Neuronal stem cell (in vitro differentiated cells): ENCODE data around the gene PLEKHH1.

Experiments
- DNase-seq: peaks from one replicate; pipeline ENCODE4 v3.0.0-alpha.2; 2013; ENCODE audit warnings: low spot score
- H2AFZ ChIP-seq: one replicate; pipeline ENCODE4 v1.6.1; 2013; ENCODE audit warnings: mild to moderate bottlenecking, low read length, inconsistent platforms
- H2AK5ac ChIP-seq: 2 replicates; pipeline ENCODE4 v1.6.1; 2013; ENCODE audit warnings: low read depth, mild to moderate bottlenecking, inconsistent platforms, low read length, moderate library complexity, mixed read lengths
- H2BK120ac ChIP-seq: 2 replicates; pipeline ENCODE4 v1.6.1; 2013; ENCODE audit warnings: low read depth, mild to moderate bottlenecking, inconsistent platforms, low read length, moderate library complexity, mixed read lengths
- H2BK12ac ChIP-seq: one replicate; pipeline ENCODE4 v1.6.1; 2013; ENCODE audit warnings: low read length, inconsistent platforms
- H2BK15ac ChIP-seq: 2 replicates; pipeline ENCODE4 v1.6.1; 2013; ENCODE audit warnings: mild to moderate bottlenecking, low read length, inconsistent platforms, mixed read lengths
- H2BK5ac ChIP-seq: one replicate; pipeline ENCODE4 v1.6.1; 2013; ENCODE audit warnings: inconsistent platforms, mild to moderate bottlenecking, low read length, moderate library complexity
- H3K14ac ChIP-seq: one replicate; pipeline ENCODE4 v1.6.1; 2013; ENCODE audit warnings: low read length, inconsistent platforms
- H3K18ac ChIP-seq: 2 replicates; pipeline ENCODE4 v1.6.1; 2013; ENCODE audit warnings: low read length, inconsistent platforms
- H3K23ac ChIP-seq: 2 replicates; pipeline ENCODE4 v1.6.1; 2013; ENCODE audit warnings: low read depth, mild to moderate bottlenecking, mixed read lengths, low read length, inconsistent platforms; ENCODE audit not compliant: poor library complexity
- H3K27ac ChIP-seq: replicated peaks from 3 replicates; pipeline ENCODE4 v1.5.1; 2013; ENCODE audit warnings: low read length, inconsistent platforms
- H3K27me3 ChIP-seq, 3 experiments: 2 replicates each; pipeline ENCODE4 v1.6.1; 2013; ENCODE audit warnings: low read length in 3 of 3, mild to moderate bottlenecking in 2 of 3, inconsistent platforms in 1 of 3, low read depth in 1 of 3, mixed read lengths in 1 of 3, moderate library complexity in 1 of 3; ENCODE audit not compliant: control insufficient read depth in 3 of 3, insufficient read depth in 3 of 3
- H3K36me3 ChIP-seq, 2 donors: replicated peaks in 1 of 2; 2 replicates each; pipeline ENCODE4 v1.6.1; 2013; ENCODE audit warnings: low read length in 2 of 2; ENCODE audit not compliant: control insufficient read depth in 2 of 2, insufficient read depth in 2 of 2
- H3K4ac ChIP-seq: 2 replicates; pipeline ENCODE4 v1.6.1; 2013; ENCODE audit warnings: inconsistent platforms, mild to moderate bottlenecking, low read length, moderate library complexity
- H3K4me1 ChIP-seq, 2 donors: 1 replicate in 1 of 2; 2 replicates in 1 of 2; pipeline ENCODE4 v1.6.1; 2013; ENCODE audit warnings: low read length in 2 of 2, low read depth in 1 of 2; ENCODE audit not compliant: control insufficient read depth in 2 of 2, insufficient read depth in 1 of 2
- H3K4me2 ChIP-seq: one replicate; pipeline ENCODE4 v1.6.1; 2013; ENCODE audit warnings: mild to moderate bottlenecking, low read length, inconsistent platforms; ENCODE audit not compliant: insufficient read depth, poor library complexity, severe bottlenecking
- H3K4me3 ChIP-seq, 2 donors: 2 replicates each; pipeline ENCODE4 v1.5.1; 2013; ENCODE audit warnings: low read length in 2 of 2, mild to moderate bottlenecking in 2 of 2, inconsistent platforms in 1 of 2, moderate library complexity in 1 of 2
- H3K79me1 ChIP-seq: one replicate; pipeline ENCODE4 v1.6.1; 2013; ENCODE audit warnings: low read depth, mild to moderate bottlenecking, inconsistent platforms, low read length, moderate library complexity
- H3K9ac ChIP-seq: one replicate; pipeline ENCODE4 v1.6.1; 2013; ENCODE audit warnings: mild to moderate bottlenecking, low read depth, low read length, inconsistent platforms; ENCODE audit not compliant: poor library complexity
- H3K9me3 ChIP-seq, 2 donors: replicated peaks in 1 of 2; 2 replicates each; pipeline versions ENCODE3 to v1.6.1; 2013; ENCODE audit warnings: low read length in 2 of 2, mild to moderate bottlenecking in 2 of 2, inconsistent platforms in 1 of 2, low read depth in 1 of 2, mixed read lengths in 1 of 2, moderate library complexity in 1 of 2; ENCODE audit not compliant: control insufficient read depth in 2 of 2, insufficient read depth in 1 of 2
- H4K8ac ChIP-seq: one replicate; pipeline ENCODE4 v1.6.1; 2013; ENCODE audit warnings: low read depth, mild to moderate bottlenecking, inconsistent platforms, low read length, moderate library complexity
- H4K91ac ChIP-seq: one replicate; pipeline ENCODE4 v1.6.1; 2013; ENCODE audit warnings: low read length, low read depth, mild to moderate bottlenecking, inconsistent platforms; ENCODE audit not compliant: poor library complexity
- WGBS, 2 donors: extraction: QIAGEN DNeasy Blood & Tissue Kit; methylation state at CpG; one replicate each; pipeline ENCODE4 v1.1.7; 2013; ENCODE audit warnings: missing lambda C conversion rate in 2 of 2, mixed read lengths in 1 of 2; ENCODE audit not compliant: insufficient read length in 2 of 2, insufficient replicate concordance in 1 of 2; ENCODE audit errors: extremely low coverage in 2 of 2; 5-methylcytosine and 5-hydroxymethylcytosine counted together

Gene PLEKHH1

DNA sequence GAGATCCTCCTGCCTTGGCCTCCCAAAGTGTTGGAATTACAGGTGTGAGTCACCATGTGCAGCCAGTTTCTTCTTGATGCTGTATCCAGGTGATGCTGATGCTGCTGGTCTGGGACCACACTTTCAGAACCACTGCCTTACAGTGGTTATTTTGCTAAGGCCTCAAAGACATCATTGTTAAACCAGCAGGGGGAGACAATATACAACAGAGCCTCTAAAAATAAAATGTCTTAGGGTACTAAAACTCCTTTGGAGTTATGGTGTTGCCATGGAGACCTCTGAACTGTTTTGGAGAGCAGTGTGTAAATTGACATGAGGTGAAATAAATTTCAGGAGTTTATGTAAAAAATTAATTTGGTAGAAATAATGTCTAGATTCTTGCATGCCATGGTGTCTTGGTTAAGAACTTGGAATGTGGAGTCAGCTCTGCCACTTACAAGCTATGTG lies 85.5 kb downstream of the PLEKHH1 start:
- Histone ChIP-seq H3K27me3 (peaks cover 0 to 9% (median 0%) of the 10 kb centered on the region in 3 experiments), H4K8ac (no peak overlapping the region), H4K91ac (no peak overlapping the region), H3K4ac (no peak overlapping the region), H3K4me1 (peaks cover 7% of the 10 kb centered on the region in 2 donors), H2BK120ac (no peak overlapping the region), H3K9me3 (no peaks in the 10 kb centered on the region), H3K4me3 (no peak overlapping the region), H2BK15ac (no peak overlapping the region), H3K9ac (no peak overlapping the region), H3K27ac (no peak overlapping the region), H3K4me2 (no peak overlapping the region), H3K14ac (no peak overlapping the region), H3K18ac (no peak overlapping the region), H2AK5ac (peak overlapping the region; percentile 32), H2BK12ac (no peak overlapping the region), H3K36me3 (no peaks in the 10 kb centered on the region), H3K79me1 (no peaks in the 10 kb centered on the region), H3K23ac (no peak overlapping the region), H2BK5ac (no peak overlapping the region), H2AFZ (no peak overlapping the region)
- peak; percentile 31 for DNase-seq

GRCh38 chr14:67619446-67620216 lies 86.5 kb downstream of the PLEKHH1 start, which contains the start of gene ARG2:
TSS of gene ARG2 (plus strand) at chr14:67619920. CDS start at chr14:67619978, 58 bp downstream.
- H3K36me3 ChIP-seq = peaks cover 0 to 3% of the 10 kb centered on the region in 2 donors
- H2AK5ac ChIP-seq = no peak within 1 kb of the TSS
- DNase-seq = peak; percentile 92
- peak within 1 kb of the TSS; percentile 82 for H3K4me2 ChIP-seq
- H2AFZ ChIP-seq = peak within 1 kb of the TSS; percentile 99
- no peak within 1 kb of the TSS for H2BK12ac ChIP-seq
- H3K18ac ChIP-seq = peak within 1 kb of the TSS; percentile 98
- H3K4me1 ChIP-seq = peaks cover 7% of the 10 kb centered on the region in 2 donors
- H3K27ac ChIP-seq = peak within 1 kb of the TSS; percentile 29
- H4K91ac ChIP-seq = no peak within 1 kb of the TSS
- H3K27me3 ChIP-seq = peaks cover 0 to 3% (median 0%) of the 10 kb centered on the region in 3 experiments
- H3K4me3 ChIP-seq = peak within 1 kb of the TSS; percentile 80 to 95
- no peak within 1 kb of the TSS for H2BK5ac ChIP-seq
- peak within 1 kb of the TSS; percentile 92 for H3K9ac ChIP-seq
- no CpG with 5 or more reads among the region's 62 CpGs for whole genome bisulfite sequencing, 2 donors
- no peaks in the 10 kb centered on the region for H3K9me3 ChIP-seq
- H3K23ac ChIP-seq = peak within 1 kb of the TSS; percentile 44
- H3K14ac ChIP-seq = peak within 1 kb of the TSS; percentile 73
- H2BK120ac ChIP-seq = no peak within 1 kb of the TSS
- H3K4ac ChIP-seq = no peak within 1 kb of the TSS
- no peaks in the 10 kb centered on the region for H3K79me1 ChIP-seq
- H4K8ac ChIP-seq = no peak within 1 kb of the TSS
- H2BK15ac ChIP-seq = no peak within 1 kb of the TSS

DNA sequence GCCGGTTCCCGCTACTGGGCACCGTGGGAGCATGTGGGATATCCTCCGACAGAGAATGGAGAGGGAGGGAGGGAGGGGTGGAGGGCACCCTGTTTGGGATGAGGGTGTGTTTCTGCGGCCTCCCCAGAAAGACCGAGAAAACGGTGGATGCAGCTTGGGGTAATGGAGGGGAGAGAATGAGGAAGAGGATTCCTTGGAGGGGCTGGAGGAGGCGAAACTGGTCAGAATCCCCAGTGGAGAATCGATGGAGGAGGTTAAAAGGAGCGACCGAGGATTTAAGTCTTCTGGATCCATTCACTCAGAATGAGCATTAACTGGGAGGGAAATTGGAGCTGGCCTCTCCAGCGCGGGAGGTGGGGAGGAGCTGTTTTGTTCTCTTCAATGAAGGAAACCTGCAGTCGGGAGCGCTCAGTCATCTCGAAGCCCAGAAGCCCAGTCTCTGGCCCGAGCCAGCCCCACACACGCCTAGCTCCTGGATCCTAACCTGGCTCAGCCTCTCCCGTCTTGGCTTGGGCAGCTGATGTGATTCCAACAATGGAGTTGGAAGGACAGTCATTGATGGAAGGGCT lies 87.2 kb downstream of the PLEKHH1 start:
- Histone ChIP-seq H3K79me1 (no peaks in the 10 kb centered on the region), H3K14ac (peak overlapping the region; percentile 73), H4K8ac (no peak overlapping the region), H3K9ac (no peak overlapping the region), H2BK120ac (no peak overlapping the region), H3K23ac (no peak overlapping the region), H3K18ac (peak overlapping the region; percentile 98), H2AK5ac (no peak overlapping the region), H2BK5ac (no peak overlapping the region), H3K4me3 (peak overlapping the region; percentile 80 to 95), H3K36me3 (peaks cover 0 to 3% of the 10 kb centered on the region in 2 donors), H4K91ac (no peak overlapping the region), H3K4ac (no peak overlapping the region), H3K27ac (peak overlapping the region; percentile 29), H3K27me3 (no peaks in the 10 kb centered on the region), H2BK15ac (no peak overlapping the region), H3K4me2 (peak overlapping the region; percentile 80), H2BK12ac (no peak overlapping the region), H3K4me1 (peaks cover 7% of the 10 kb centered on the region in 2 donors), H2AFZ (peak overlapping the region; percentile 99), H3K9me3 (no peaks in the 10 kb centered on the region)
- no CpG with 5 or more reads among the region's 19 CpGs for WGBS, 2 donors
- peak; percentile 47 for DNase-seq

DNA sequence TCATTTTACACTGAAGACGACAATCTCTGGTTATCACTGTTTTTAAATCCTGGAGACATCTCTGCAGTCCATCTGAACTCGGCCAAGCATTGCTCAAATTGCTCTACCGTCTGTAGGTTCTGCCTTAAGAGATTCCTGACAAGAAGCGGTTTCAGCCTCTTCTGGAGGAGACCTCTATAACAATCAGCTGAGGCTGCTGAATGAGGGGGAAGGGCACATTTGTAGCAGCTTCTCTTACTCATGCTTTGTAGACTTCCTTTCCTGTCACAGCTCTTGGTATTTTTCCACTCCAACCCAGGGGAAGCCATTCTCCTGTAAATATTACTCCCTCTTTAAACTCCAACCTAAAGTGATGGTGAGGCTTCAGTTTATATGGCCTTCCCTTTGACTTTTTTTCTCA lies 89.6 kb downstream of the PLEKHH1 start:
- no peak overlapping the region for H4K91ac ChIP-seq
- H3K4me2 ChIP-seq = no peak overlapping the region
- H3K27me3 ChIP-seq = no peaks in the 10 kb centered on the region
- peak overlapping the region; percentile 1 for H2AFZ ChIP-seq
- H3K4ac ChIP-seq = no peak overlapping the region
- DNase-seq = peak; percentile 29
- H3K4me1 ChIP-seq = peaks cover 7% of the 10 kb centered on the region in 2 donors
- H3K27ac ChIP-seq = no peak overlapping the region
- H3K9ac ChIP-seq = no peak overlapping the region
- H3K23ac ChIP-seq = no peak overlapping the region
- H2AK5ac ChIP-seq = no peak overlapping the region
- no peak overlapping the region for H2BK120ac ChIP-seq
- no peak overlapping the region for H2BK5ac ChIP-seq
- no peak overlapping the region for H4K8ac ChIP-seq
- H2BK15ac ChIP-seq = no peak overlapping the region
- no peaks in the 10 kb centered on the region for H3K9me3 ChIP-seq
- H3K18ac ChIP-seq = no peak overlapping the region
- peaks cover 0 to 3% of the 10 kb centered on the region in 2 donors for H3K36me3 ChIP-seq
- H3K14ac ChIP-seq = no peak overlapping the region
- no peak overlapping the region for H2BK12ac ChIP-seq
- no peak overlapping the region for H3K4me3 ChIP-seq
- no CpG with 5 or more reads among the region's 4 CpGs for WGBS, 2 donors
- no peaks in the 10 kb centered on the region for H3K79me1 ChIP-seq
